Activated CD4-positive, alpha-beta T cell treated with anti-CD3 and anti-CD28 coated beads, Interleukin-2, amount 50 U/mL, for 4 hours (primary cell): ENCODE data around the gene CRTAC1.

Experiments
- DNase-seq, 2 experiments: peaks; one replicate each; pipeline ENCODE4 v3.0.0-alpha.2; 2020

The CRTAC1 gene

GRCh38 chr10:97920865-97921264, 109.6 kb downstream of the CRTAC1 start:
- DNase-seq, result no peak

GRCh38 chr10:97919012-97919411, 111.4 kb downstream of the CRTAC1 start:
- DNase-seq, result no peak

GRCh38 chr10:97916586-97916985, 113.8 kb downstream of the CRTAC1 start:
- no peak for DNase-seq

- DNase-seq, result no peak
These were observed 114.9 kb downstream of the CRTAC1 start for GRCh38 chr10:97915346-97916131.

GRCh38 chr10:97914837-97915211, 115.6 kb downstream of the CRTAC1 start:
- DNase-seq, result peak; percentile 67 to 68

- DNase-seq, result no peak
These were observed 116.1 kb downstream of the CRTAC1 start for GRCh38 chr10:97914171-97914836.

- DNase-seq, result no peak
These were observed 116.8 kb downstream of the CRTAC1 start for GRCh38 chr10:97913614-97914013.

- no peak for DNase-seq
These were observed 117.2 kb downstream of the CRTAC1 start for GRCh38 chr10:97913193-97913592.

GRCh38 chr10:97911217-97911616, 119.2 kb downstream of the CRTAC1 start:
- no peak for DNase-seq

GRCh38 chr10:97910661-97911060, 119.8 kb downstream of the CRTAC1 start:
- no peak for DNase-seq

GRCh38 chr10:97907830-97908229, 122.6 kb downstream of the CRTAC1 start:
- DNase-seq, result no peak

GRCh38 chr10:97907211-97907610, 123.2 kb downstream of the CRTAC1 start:
- DNase-seq, result no peak

GRCh38 chr10:97905276-97905675, 125.1 kb downstream of the CRTAC1 start:
- no peak for DNase-seq

- no peak for DNase-seq
These were observed 125.8 kb downstream of the CRTAC1 start for GRCh38 chr10:97904576-97904975.

GRCh38 chr10:97904018-97904381, 126.4 kb downstream of the CRTAC1 start:
- no peak for DNase-seq

- no peak for DNase-seq
These were observed 127.0 kb downstream of the CRTAC1 start for GRCh38 chr10:97903128-97904017.

- DNase-seq, result no peak
These were observed 129.0 kb downstream of the CRTAC1 start for GRCh38 chr10:97901381-97901780.

GRCh38 chr10:97898429-97898828, 132.0 kb downstream of the CRTAC1 start:
- no peak for DNase-seq

- DNase-seq, result no peak
These were observed 133.6 kb downstream of the CRTAC1 start for GRCh38 chr10:97896756-97897358.

- no peak for DNase-seq
These were observed 134.5 kb downstream of the CRTAC1 start for GRCh38 chr10:97895915-97896314.

GRCh38 chr10:97895084-97895483, 135.3 kb downstream of the CRTAC1 start:
- DNase-seq, result no peak

GRCh38 chr10:97894092-97894491, 136.3 kb downstream of the CRTAC1 start:
- no peak for DNase-seq

GRCh38 chr10:97892939-97893338, 137.5 kb downstream of the CRTAC1 start:
- DNase-seq, result no peak
